Renal cortical epithelial cell (primary cell): ENCODE measurements around the gene ABCD3. TPM values are rescaled to one million over a fixed set of nuclear protein-coding genes. Genes with fewer than 3 reads are reported as not detected.
"Not testable (repeated sequence)": the region's sequence is repeated elsewhere in the genome, so short reads cannot be mapped to it uniquely, and the experiment has no call there.

Experiments
- DNase-seq: peaks from one replicate; pipeline ENCODE4 v3.0.0-alpha.2; 2011; ENCODE audit warnings: low read depth
- total RNA-seq: library from RNA; depleted of rRNA; stranded (reverse); fragments of >200 nt; gene quantifications from 2 replicates; pipeline ENCODE4 v1.2.3, GENCODE V29; 2014

ABCD3 gene
- total RNA-seq, 1 donor from 2014 or later = 77.2 TPM

DNA sequence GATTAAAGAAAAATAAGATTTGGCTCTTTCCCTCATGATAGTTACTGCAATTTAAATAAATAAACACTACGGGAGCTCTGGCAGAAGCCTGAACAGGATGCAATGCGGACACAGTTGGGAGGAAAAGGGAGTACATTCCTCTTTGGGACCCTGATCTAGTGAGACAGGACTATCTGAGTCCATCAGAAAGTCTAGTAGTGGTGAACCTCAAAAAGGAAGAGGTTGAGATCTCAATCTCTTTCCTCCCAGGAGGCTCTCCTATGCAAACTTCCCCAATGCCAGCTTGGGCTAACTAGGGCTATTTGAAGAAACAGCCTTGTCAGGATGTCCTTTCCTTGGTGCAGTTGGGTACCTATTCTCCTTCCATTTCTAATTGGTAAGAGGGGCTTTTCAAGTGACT, 4.9 kb upstream of the ABCD3 start:
- no peak for DNase-seq

DNA sequence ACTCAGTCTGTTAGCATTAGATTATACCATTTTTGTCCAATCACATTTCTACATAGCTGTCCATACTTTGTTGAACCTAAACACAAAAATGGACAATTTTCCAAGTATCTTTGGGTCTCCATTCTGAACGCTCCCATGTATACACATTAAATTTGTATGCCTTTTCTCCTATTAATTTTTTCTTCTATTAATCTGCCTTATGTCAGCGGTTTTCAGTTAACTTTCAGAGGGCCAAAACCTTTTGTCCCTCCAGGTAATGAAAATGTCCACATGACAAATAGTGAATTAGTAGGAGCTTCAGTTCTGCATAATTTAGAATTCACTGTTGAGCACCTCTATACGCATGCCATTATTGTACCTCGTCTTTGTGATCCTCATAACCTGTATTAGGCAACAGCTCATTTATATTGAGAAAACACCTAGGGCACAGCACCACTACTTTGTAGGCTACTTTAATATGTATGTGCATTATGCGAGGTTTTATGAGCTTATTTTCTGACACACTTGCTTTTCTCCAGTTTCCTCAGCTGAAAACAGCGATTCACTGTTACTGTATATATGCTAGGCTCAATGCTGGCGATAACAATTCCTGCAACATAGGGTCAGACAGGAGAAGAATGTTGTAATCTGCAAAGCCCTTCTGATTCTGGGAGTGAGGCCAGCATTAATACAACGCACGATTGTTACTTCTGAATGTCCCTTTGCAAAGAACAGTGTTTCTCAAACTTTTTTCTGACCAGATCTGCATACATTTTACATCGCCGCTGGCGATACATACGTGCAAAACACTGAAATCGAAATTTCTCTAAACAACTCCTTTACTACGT, 1.1 kb upstream of the ABCD3 start:
- DNase-seq = peak; percentile 79

DNA sequence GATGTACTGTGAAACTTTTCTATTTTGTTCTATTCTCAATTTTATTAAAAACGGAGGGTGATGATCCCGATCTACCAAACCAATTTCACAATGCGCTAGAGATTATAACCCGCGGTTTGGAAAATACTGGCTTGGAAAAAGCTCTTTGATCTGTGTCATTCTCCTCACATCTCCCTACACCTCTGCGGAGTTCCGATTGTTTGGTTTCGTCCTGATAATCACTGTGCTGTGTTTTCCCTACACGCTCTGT, 536 bp upstream of the ABCD3 start:
- DNase-seq = no peak

DNA sequence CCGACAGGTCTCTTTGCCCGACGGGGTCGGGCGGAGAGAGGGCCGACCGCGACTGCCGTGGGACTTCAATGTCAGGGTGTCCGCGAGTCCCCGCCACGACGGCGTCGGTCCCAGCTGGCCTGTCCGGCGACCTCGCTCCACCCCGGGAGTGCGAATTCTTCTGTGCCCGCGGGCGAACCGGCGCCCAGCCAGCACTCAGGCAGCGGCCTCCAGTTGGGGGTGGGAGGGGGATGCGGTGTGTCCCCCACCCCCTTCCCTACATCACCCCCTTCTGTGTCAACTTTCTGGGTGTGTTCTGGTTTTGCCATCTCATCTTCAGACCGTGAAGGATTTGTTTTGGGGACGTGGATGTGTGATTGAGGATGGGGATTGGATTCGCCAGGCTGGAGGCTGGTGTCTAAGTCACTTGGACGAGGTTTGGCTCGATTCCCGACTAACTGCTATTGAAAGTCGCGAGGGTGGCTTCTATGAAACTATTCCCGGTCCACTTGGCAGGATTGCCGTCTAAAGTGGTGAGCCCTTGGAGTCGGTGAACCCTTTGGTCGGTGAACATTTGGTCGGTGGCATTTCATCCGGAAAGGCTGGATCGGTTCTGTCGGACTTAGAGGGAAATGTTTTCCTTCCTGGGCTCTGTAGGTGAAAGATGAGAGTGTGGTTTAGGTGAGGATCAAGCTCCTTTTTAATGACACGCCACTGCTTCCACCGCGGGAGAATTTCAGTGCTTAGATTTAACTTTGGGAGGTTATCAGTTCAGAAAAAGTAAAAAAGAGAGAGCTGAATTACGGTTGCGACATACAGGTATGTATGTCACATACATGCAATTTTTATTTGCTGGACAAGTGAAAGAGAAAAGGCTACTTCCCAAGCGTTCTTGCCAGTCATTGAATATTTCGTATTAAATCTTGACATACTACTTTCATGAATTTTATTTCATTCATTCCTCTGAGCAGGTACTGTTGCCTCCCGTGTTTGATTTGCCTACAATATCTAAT, 771 bp downstream of the ABCD3 start:
- DNase-seq = peak; percentile 50

DNA sequence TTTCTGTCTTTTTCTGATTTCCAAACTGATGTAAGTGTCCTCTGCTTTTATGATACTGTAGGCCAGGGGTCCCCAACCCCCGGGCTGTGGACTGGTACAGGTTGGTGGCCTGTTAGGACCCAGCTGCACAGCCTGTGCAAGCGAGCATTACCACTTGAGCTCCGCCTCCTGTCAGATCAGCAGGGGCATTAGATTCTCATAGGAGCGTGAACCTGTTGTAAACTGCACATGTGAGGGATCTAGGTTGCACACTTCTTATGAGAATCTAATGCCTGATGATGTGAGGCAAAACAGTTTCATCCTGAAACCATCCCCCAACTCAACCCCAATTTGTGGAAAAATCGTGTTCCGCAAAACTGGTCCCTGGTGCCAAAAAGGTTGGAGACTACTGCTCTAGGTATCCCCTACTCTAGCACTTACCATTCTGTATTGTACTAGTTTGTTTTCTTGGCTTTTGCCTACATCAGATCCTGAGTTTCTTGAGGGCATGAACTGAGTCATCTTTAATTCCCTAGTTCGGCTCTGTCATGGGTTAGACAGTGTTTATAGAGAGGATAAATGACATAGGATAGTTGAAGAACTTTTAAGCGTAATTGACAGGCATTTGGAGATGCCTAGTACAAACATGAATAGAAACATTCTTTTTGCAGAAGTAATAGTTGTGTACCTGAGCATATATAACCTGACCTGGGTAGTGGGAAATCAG, 4.1 kb downstream of the ABCD3 start:
- DNase-seq = no peak

DNA sequence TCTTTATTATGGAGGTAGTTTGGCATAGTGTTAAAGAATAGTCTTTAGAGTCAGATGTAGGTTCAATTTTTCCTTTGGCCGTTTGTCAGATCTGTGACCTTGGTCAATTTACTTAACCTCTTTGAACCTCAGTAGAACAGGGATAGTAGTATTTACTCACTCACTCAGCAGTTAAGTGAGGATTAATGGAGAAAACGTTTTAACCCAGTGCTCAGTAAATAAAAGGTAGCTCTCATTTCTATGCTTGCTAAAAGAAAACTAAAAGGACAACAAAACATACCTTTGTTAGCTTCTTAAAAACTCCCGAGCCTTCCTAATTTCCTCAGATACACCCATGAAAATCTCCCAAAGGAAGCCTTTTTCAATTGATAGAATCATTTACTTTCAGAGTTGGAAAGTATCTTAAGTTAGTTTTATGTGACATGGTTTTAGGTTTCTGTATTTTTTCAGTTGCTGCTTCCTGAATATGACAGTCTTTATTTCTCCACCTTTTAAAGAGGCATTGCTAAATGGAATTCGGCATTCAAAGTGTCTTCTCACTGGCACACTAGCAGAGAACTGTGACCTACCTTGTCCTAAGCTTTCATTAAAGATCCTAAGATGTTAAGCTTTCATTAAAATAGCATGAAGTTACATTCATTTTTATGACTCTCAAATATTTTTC, 7.8 kb downstream of the ABCD3 start:
- DNase-seq = peak; percentile 24

DNA sequence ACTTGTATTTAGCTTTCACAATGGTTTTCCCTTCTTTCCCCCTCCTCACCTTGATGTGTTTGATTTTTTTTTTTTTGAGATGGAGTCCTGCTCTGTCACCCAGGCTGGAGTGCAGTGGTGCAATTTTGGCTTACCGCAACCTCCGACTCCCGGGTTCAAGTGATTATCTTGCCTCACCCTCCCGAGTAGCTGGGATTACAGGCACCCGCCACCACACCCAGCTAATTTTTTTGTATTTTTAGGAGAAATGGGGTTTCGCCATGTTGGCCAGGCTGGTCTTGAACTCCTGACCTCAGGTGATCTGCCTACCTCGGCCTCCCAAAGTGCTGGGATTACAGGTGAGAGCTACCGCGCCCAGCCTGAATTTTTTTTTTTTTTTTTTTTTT, 8.3 kb downstream of the ABCD3 start:
- DNase-seq = not testable (repeated sequence)

DNA sequence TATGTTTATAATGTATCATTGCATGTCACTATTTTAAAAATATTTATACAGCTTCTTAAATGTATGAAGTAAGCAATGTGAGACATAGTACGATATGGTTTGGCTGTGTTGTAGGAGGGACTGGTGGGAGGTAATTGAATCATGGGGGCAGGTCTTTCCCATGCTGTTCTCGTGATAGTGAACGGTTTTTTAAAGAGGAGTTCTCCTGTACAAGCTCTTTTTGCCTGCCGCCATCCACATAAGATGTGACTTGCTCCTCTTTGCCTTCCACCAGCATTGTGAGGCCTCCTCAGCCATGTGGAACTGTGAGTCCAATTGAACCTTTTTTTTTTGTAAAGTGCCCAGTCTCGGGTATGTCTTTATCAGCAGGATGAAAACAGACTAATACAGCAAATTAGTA, 10.3 kb downstream of the ABCD3 start:
- DNase-seq = no peak

DNA sequence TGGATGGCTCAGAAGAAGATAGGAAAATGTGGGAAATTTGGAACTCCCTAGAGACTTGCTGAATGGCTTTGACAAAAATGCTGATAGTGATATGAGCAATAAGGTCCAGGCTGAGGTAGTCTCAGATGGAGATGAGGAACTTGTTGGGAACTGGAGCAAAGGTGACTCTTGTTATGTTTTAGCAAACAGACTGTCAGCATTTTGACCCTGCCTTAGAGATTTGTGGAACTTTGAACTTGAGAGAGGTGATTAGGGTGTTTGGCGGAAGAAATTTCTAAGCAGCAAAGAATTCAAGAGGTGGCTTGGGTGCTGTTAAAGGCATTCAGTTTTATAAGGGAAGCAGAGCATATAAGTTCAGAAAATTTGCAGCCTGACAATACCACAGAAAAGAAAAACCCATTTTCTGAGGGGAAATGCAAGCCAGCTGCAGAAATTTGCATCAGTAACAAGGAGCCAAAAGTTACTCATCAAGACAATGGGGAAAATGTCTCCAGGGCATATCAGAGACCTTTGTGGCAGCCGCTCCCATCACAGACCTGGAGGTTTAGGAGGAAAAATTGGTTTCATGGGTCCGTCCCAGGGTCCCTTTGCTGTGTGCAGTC, 10.8 kb downstream of the ABCD3 start:
- DNase-seq = not testable (repeated sequence)

DNA sequence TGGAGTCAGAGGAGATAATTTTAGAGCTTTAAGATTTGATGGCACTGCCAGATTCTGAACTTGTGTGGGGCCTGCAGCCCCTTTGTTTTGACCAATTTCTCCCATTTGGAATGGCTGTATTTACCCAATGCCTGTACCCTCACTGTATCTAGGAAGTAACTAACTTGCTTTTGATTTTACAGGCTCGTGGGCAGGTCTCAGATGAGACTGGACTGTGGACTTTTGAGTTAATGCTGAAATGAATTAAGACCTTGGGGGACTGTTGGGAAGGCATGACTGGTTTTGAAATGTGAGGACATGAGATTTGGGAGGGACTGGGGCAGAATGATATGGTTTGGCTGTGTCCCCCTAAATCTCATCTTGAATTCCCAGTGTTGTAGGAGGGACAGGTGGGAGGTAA, 11.9 kb downstream of the ABCD3 start:
- not testable (repeated sequence) for DNase-seq

DNA sequence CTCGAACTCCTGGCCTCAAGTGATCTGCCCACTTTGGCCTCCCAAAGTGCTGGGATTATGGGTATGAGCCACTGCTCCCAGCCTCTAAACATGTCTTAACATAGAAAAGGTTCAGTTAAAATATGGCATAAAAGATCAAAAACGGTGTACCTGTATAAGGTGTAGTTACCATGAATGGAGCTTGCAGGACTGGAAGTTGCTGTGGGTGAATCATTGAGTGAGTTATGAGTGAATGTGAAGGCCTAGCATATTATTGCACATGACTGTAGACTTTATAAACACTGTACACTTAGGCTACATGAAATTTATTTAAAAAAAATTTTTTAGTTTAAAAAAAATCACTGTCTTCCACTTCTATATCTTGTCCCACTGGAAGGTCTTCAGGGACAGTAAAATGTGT, 15.7 kb downstream of the ABCD3 start:
- no peak for DNase-seq

DNA sequence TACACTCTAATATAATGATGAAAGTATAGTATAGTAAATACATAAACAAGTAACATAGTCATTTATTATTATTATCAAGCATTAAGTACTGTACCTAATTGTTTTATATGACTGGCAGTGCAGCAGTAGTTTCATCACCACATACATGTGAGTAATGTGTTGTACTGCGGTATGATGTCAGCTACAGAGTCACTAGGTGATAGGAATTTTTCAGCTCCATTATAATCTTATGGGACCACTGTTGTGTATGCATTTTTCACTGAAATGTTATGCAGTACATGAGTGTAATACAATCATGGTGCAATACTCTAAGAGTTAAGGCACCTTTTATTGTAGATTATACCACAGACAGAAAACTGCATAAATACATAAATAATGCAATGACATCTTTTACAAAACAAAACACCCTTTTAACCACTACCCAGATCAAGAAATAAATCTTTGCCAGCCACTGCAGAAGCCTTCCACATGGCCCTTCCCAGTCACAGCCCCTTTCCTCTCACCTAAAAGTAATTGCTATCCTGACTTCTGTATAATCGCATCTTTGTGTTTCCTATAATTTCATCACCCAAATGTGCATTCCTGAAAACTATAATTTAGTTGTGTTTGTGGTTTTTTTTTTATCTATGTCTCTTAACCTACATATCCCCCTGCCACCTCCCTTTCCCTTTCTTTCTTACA, 16.3 kb downstream of the ABCD3 start:
- no peak for DNase-seq

DNA sequence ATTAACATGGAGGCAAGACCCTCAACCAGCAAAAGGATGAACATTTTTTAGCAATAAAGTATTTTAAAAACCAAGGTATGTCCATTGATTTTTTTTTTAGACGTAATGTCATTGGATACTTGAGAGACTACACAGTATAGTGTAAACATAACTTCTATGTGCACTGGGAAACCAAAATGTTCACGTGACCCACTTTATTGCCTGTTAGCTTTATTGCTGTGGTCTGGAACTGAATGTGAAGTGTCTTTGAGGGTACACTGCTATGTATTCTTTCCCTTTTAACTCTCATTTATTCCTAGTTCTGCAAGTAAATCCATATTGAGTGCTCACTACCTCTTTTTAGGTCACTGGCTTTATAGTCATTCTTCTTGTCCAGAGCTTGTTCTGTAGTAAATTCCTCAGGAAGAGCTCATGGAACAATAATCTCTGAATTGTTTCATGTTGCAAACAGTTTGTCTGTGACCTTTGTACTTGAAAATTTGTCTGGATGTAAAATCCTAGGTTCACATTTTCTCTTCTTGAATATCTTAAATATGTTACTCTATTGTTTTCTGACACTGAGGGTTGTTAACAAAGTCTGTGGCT, 20.6 kb downstream of the ABCD3 start:
- peak; percentile 19 for DNase-seq

DNA sequence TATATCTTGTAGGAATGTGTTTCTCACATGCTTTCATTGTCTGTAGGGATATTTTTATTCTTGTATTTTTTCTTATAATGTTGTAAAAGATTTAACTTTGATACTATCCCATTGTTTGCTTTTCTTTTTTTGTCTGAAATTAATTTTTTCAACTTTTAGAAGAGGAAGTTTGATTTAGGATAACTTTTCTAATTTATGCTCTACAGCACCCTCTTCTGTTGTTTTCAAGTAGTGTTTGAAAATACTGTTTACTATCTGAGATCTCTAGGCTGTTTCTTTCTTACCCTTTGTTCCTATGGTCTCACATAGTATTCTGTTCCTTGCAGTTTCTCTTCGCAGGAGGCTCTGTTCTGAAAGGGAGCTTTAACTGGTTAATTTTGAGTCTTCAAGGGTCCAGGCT, 21.9 kb downstream of the ABCD3 start:
- DNase-seq = no peak

DNA sequence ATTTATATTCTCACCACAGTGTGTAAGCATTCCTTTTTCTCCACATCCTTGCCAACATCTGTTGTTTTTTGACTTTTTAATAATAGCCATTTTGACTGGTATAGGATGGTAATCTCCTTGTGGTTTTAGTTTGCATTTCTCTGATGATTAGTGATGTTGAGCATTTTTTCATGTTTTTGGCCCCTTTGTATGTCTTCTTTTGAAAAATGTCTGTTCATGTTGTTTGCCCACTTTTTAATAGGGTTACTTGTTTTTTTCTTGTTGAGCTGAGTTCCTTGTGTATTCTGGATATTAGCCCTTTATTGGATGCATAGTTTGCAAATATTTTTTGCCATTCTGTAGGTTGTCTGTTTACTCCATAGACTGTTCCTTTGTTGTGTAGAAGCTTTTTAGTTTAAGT, 24.9 kb downstream of the ABCD3 start:
- DNase-seq = not testable (repeated sequence)

DNA sequence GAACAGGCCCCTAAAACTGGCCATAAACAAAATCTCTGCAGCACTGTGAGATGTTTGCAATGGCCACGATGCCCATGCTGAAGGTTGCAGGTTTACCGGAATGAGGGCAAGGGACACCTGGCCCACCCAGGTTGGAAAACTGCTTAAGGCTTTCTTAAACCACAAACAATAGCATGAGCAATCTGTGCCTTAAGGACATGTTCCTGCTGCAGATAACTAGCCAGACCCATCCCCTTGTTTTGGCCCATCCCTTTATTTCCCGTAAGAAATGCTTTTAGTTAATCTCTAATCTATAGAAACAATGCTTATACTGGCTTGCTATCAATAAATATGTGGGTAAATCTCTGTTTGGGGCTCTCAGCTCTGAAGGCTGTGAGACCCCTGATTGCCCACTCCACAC, 26.6 kb downstream of the ABCD3 start:
- DNase-seq = not testable (repeated sequence)

DNA sequence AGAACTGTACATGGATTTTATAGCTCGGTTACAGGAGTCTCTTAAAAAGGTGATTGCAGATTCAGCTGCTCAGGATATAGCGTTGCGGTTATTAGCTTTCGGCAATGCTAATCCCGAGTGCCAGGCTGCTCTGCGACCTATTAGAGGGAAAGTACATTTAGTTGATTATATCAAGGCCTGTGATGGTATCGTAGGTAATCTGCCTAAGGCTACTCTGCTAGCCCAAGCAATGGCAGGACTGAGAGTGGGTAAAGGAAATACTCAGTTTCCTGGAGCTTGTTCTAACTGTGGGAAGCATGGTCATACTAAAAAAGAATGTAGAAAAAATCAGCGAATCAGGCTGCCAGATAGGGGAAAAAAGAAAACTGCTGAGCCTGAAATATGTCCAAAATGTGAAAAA, 27.5 kb downstream of the ABCD3 start:
- DNase-seq = not testable (repeated sequence)

DNA sequence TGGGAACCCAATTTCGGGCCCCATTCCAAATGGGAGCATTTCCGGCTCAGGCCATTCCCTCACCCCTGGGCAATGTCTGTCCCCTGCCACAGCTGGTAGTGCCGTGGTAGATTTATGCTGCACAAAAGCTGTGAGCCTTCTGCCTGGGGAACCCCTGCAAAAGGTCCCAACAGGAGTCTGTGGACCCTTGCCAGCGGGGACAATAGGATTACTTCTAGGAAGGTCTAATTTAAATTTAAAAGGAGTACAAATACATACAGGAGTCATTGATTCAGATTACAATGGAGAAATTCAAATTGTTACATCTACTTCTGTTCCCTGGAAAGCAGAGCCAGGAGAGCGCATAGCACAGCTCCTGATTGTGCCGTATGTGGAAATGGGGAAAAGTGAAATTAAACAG, 28.0 kb downstream of the ABCD3 start:
- not testable (repeated sequence) for DNase-seq

DNA sequence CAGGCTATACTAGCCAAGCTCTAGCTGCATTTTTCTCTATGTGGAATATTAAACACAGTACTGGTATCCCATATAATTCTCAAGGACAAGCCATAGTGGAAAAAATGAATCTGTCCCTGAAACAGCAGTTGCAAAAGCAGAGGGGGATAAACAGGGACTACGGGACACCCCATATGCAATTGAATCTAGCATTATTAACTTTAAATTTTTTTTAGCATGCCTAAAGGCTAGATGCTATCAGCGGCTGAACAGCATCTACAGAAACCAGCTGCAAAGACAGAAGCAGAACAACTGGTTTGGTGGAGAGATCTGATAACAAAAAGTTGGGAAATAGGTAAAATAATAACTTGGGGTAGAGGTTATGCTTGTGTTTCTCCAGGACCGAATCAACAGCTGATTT, 30.6 kb downstream of the ABCD3 start:
- DNase-seq = not testable (repeated sequence)

DNA sequence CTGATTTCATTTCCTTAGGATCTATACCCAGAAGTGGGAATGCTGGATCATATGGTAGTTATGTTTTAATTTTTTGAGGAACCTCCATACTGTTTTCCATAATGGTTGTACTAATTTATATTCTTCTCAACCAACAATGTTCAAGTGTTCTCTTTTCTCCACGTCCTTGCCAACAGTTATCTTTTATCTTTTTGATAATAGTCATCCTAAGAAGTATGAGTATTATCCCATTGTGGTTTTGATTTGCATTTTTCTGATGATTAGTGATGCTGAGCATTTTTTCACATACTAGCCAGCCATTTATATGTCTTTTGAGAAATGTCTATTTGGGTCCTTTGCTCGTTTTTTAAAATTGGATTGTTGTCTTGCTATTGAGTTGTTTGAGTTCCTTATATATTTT, 38.5 kb downstream of the ABCD3 start:
- DNase-seq = no peak
